GM21619 (cell line): Measurements from ENCODE around the gene IMMP2L.

ENCODE experiments used
- ATAC-seq: cut with Tn5 transposase; IDR thresholded peaks from one replicate; pipeline ENCODE4 v1.9.1; 2021; ENCODE audit not compliant: unreplicated experiment

The IMMP2L gene

DNA sequence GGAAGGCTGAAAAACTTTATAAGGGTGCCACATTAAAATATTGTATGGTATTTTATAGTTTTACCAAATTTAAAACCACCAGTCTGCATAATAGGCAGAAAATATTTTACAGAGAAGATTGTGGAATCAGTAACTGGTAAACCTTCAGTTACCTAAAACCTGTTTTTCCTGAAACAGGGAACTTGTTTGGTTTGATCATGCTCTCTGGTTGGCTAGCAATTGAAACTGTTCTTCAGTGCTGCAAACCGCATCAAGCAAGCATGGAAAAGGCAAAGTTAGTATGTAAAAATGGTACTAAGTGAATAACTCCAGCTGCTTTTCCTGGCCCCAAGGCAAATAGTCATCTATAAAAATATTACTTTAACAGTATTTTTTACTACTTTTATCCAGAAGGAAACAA is 788.2 kb downstream of the IMMP2L start:
- no peak for ATAC-seq

DNA sequence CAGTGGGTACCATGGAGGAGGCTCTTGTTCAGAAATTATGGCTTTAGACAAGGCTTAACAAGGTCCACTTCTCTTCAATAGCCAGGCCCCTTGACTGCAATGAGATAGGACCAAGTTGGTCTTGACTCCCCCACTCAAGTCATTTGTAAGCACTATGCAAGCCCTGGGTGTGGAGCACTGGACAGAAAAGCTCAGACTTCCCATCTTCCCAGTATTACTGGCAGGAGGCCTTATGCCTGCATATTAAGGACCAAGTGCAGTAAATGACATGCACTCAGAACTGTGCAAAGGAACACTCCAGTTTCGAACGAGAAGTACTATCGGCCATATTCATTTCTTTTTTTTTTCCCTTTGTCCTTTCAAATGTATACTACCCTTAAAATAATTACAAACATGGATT is 789.7 kb downstream of the IMMP2L start:
- ATAC-seq = no peak

DNA sequence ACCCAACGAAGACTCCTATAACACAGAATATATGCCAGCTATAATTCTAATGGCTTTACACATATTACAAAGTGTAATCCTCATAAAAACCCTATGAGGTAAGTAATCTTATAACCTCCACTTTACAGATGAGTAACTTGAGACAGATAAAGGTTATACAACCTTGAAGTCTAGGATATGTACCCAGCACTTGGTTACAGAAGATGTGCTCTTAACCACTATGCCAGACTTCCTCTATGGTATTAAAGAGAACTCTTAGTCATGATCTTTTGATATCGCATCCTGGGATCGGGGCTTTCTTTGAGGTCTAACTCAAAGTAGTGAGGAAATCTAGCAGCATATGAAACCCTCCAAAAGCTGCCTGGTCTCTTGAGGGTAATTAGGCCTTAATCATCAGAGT is 790.6 kb downstream of the IMMP2L start:
- ATAC-seq = no peak

DNA sequence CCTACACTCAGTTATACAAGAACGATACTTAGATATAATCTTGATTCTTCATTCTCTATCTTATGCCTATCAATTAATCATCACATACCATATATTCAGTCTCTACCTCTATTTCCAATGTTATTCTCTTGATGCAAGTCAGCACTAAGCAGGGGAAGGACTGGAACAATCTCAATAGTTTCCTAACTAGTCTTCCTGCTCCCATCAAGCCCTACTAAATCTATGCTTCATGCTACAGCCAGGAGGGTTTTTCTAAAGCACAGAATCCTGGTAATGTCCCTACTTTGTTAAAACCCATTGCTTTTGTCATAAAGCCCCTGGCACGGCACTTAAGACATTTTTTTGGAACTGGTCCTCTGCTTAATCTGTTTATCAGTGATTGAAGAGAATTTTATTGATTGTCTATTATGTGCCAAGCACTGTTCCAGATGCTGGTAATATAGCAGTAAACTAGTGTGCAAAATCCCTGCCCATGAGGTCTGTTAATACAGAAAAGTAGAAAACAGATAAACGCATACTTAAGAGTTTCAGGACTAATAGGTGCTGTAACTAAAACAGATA is 794.7 kb downstream of the IMMP2L start:
- ATAC-seq = no peak

DNA sequence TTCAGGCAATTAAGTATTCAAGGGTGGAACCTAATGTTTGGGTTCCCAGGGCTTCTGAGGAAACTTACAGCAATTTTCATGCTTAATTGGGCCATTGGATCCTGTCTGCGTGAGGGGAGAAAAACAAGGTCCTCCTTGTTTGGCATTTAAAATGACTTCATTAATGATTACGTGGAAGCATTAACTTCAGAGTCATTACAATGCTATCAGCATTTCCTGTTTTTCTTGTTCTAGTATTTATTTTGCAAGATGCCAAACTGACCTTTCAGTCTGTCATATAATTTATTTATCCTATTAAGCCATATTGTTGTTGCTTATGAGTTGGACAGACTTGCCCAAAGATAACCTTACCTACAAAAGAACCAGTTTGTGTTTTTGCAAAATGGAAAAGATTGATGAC is 795.4 kb downstream of the IMMP2L start:
- no peak for ATAC-seq

DNA sequence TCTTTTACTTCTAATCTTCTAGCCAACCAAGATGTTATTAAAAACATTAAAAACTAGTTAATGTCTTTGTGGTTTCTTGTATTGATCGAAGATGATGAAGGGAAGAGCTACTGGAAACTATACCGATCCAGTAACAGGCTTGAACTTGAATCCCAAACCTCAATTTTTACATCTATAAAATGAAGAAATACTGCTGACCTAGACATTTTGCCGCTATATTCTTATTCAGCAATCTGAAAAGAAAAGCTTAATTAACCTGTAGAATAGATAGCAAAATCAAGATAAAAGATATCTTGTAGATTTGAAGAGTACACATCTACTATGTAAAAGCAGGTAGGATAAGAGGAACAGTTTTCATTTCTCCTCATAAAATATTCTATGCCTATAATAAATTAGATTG is 797.4 kb downstream of the IMMP2L start:
- ATAC-seq = no peak

DNA sequence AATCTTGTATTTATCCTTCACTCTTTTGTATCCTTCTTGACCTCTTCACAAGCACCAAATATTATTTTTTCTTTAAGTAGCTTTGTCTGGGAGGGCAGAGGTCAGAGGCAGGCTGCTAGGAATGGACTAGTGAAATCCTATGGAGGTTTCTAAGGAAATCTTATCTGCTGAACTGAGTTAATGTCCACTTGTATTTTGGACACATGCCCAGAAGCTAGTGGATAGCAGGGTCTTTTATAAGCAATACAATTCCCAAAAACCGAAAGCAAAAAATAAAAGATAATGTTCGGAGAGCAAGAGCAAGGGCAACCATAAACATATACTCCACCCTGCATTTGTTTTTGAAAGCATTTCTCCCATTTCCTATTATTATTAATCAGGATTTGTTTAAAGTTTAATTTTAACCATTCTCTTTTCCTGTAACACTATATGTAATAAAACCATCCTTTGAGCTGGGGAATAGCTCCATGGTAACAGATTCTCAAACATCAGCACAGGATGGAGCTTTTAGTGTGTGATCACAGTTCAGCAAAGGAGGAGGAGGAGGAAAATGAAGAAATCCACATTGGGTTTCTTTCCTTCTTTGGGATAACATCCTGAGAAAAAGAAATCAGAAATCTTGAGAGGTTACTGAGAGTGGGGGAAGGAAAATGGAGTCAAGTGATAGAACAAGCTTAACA is 799.6 kb downstream of the IMMP2L start:
- no peak for ATAC-seq

DNA sequence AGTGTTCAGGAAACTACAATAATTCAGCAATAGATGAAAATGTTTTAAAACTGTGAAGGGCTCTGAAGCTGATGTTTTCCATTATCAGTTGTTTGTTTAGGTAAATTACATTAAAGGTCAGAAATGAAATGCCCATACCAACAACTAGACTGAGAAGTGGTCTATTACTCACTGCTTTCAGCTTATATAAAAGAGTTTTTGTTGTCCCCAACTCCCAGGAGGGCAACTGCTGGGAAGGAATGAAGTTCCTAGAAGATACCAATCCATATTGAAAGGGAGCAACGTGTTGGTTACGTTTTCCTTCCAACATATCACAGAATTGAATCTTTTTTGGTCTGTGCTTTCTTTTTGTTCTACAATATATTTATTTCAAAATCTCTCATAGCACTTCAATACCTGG is 802.0 kb downstream of the IMMP2L start:
- no peak for ATAC-seq

DNA sequence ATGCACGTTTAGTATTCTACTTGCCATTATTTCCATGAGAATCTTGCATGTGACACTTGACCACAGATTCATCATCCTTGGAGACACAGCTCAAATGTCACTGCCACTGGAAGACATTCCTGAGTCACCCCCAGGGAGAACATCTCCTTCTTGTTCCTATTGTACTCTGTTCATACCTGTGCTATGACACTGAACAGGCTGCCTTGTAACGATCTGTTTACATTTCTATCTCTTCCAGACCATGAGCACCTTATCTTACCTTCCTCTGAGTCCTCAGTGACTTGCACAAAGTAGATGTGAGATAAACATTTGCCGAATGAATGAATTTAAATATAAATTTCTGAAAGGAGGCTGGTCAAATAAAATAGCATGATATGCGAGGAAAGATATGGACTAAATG is 803.2 kb downstream of the IMMP2L start:
- no peak for ATAC-seq

DNA sequence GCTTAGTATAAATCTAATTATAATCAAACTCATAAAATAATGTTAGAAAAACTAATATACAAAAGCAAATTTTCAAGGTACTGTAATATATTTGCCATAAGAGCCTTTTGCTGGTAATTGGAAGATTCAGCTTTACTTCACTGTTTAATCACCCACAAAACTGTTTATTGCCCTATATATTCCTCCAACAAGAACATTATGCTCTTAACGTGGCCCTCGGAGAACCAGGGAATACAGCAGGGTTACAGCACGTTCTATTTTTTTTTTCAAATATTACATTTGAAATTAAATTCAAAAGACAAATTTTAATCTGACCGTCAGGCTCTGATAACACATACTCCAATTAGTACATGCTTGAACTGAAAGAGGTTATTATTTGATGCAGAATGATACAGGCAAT is 807.6 kb downstream of the IMMP2L start:
- ATAC-seq = no peak

DNA sequence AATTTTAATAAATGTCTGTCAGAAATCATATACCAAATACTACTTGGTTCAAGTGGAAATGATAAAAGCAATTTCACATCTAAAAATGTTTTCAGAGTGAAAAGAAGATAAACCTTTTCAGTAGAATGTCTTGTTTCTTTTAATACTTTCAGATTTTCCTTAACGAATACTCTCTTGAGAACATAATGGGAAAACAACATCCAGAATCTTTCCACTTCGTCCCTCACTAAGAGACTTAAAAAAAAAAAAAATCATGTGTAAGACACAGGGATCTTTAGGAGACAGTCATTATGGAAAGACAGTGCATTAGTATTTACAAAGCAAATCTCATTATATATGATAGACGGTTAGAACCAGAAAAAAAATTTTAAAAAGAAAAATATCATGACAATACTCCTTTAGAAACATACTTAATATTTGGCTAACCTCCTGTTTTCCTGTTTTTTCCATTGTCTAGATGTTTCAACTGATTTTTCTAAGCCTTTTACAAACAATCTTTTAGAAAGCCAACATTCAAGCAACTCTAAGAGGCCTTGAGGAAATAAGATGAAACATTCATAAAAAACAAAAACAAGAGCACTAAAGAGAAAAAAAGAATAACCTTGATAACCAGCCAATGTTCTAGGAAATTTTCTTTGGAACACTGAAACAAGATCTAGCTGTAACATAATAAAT is 811.2 kb downstream of the IMMP2L start:
- no peak for ATAC-seq

DNA sequence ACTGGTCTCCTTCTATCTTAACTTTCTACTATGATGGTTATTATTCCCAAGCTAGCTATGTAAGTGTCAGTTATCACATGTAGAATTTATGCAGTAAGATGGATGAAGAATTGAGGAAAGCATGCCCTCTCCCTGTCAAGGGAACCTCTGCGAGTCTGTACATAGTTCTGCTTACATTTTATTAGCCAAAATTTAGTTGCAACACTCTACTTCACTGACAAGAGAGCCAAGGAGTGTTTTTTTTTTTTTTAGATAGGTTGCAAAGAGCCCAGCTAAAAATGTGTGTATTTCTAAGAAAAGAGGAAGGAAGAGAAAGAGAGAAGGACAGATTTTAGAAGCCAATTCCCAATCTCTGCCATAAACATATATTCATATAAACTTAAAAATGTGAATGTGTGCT is 829.1 kb downstream of the IMMP2L start:
- no peak for ATAC-seq

DNA sequence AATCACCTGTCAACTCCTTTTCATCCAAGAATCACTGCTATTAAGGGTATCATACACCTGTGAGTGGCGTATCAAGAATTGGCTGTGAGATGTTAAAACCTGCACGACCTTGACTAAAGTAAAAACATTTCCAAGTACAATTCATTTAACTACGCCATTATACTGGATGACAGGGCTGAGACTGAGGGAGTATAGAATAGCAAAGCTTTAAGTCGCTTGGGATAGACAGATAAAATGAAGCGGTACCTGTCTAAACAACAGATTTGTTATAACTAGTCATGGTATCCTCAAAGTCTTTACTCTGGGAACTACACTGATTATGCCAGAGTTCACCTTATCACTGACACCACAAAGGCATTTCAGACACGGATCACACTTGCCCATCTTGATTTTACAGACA is 837.5 kb downstream of the IMMP2L start:
- ATAC-seq = no peak

DNA sequence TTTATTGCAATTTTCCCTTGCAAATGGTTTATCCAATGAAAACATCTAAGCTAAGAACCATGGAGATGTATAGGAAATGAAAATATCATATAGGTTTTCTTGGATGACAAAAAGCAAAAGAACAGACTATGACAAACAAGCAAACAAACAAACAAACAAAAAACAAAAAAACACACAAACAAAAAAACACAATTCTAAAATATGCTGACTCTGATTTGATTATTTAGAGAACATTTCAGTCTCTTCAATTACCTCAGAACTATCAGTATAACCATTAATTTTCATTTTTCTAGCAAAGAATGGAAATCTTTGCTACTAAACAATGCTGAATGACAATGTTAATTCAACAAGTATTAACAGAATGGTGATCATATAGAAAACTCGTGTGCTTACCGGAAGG is 840.9 kb downstream of the IMMP2L start:
- no peak for ATAC-seq

DNA sequence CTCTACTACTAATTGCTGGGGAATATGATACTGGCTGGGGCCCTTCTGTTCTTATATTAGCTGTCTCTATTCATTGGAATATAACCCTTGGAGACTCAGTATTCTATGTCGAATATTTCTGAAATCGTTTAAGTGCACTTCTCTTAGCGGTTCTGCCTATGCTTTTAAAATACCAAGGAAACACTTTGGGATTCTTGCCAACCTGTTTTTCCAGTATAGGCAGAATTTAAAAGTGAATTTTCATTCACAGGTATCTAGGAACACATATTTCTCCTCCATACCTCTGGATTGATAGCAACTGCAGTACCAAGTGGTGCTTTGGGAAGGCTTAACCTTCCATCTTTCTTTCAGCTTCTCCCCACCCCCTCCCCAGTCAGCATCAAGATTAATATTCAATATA is 841.7 kb downstream of the IMMP2L start:
- no peak for ATAC-seq

DNA sequence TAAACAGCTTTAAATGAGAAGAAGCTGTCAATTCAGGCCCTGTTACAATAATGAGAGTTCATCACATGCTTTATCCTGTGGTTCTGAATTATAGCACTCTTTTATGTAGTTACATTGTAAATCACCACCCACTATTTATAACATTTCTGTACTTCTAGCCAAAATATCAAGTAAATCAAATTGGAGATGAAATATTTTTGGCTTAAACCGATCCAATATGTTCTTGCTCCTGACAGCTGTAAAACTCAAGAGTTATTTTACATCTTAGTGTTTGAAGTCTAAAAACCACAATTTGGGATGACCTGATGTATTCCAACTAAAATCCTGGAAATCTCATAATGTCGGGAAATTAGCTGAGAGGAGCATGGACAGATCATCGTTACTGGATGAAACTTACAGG is 842.6 kb downstream of the IMMP2L start:
- no peak for ATAC-seq

DNA sequence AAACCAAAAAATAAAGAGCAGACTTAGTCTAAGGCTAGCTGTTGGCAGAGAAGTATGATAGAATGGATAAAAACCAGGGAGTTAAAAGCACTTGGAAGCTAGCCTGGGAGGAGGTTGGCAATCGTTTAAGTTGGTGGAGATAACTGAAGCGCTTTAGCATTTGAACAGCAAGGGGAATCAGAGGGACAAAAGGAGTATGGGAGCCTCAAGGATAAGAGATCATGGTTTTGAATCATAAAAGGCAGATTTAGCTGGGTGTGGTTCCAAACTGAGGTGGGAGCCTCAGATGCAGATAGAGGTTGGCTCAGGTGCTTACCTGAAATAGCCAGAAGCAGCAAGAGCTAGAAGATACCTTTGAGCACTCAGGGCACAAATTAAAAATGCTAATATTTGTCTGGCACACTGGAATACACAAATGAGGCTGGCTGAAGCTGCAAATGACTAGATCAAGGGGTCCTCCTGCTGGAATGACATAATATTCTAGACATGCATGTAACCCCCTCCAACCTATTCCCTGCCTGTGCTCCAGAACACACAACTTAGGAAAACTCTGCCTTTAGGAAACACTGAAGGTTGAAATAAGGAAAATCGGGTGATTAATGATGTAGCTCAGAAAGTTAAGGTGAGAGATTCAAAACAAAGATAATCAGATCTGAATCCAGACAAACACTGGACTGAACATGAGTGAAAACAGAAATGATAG is 843.6 kb downstream of the IMMP2L start:
- no peak for ATAC-seq

DNA sequence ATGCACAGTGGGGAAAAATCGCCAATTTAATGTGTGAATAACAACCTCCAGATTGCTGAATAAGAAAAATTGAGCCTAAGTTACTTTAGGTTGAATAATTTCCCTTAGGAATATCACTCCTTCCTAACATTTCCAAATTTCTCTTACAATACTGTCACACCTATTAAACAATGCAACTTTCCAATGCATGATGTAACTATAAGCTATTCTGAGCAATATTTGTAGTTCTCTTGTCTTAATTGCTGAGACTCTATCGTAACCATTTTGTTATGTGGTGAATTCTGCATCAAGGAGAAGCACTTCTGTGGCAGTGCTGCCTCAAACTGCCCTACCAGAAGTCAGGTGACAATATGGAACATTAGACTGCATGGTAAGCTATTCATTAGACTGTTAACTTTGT is 858.1 kb downstream of the IMMP2L start:
- ATAC-seq = no peak

DNA sequence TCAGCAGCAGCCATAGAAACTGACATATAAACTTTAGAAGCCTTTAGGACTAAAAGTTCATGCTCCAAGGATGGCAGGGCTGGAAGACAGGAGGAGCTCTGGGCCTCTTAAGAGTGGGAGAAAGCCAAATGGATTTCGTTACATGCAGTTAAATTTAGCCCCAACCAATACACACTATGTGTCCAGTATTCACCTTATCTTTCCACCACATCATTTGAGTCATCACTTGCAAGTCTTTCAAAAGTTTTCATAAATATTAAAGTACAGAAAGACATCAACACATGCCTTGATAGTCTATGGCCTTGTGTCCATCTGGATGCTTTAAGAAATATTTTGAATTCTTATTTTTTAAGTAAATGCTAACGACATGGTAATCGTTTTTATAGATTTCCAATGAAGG is 863.7 kb downstream of the IMMP2L start:
- ATAC-seq = no peak

DNA sequence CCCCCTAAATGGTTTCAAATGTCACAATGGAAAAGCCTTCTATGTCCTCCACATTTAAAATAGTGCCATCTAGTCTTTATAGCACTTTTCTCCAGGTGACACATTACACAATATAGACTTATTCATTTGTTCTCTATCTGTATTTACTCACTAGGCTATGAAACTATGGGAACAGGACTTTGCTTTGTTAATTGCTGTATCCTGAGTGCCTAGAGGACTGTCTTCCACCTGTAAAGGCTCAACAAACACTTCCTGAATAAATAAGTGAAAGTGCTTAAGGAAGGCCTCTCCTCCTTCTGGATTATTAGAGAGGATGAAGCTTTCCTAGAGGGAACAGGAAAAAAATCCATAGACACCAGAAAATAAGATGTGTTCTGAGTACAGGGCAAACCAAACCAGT is 868.9 kb downstream of the IMMP2L start:
- ATAC-seq = no peak

DNA sequence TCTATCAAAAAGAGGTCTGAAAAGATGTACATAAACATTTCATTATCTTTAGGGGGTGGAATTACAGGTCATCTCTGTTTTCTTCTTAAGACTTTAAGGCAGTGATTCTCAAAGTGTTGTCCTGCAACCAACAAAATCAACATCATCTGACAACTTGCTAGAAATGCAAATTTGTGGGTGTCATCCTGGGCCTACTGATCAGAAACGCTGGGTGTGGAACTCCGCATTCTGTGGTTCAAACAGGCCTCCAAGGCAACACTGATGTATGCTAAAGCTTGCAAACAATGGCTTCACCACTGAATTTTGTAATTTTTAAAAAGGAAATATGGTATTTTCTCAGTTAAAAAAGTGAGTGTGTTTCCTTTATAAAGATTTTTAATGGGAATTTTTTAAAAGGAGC is 873.4 kb downstream of the IMMP2L start:
- ATAC-seq = no peak

DNA sequence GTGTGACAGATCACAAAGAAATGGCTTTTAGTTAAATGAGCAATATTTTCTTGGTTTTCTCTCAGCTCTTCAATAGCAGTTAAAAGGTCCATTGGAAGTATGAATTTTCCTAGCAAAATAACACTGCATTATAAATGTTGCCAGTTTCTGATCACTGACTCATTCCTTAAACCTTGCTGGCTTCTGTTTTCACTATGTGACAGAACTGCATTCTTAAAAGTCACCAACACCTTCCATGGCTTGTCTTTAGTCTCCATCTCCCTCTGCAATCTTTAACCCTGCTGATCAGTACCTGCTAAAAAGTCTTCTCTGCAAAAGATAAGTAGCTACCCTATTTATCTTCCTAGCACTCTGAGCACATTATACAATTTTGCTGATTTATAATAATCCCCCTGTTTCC is 876.4 kb downstream of the IMMP2L start:
- ATAC-seq = no peak
